OCI-LY7 (cell line): ENCODE data around the gene CMSS1.

Experiments used
- EZH2phosphoT487 ChIP-seq: fragments of 200-600 bp; sonication (generic); IDR thresholded peaks from 2 replicates; pipeline ENCODE4 v1.6.1; 2018; ENCODE audit warnings: low read depth, borderline replicate concordance, mild to moderate bottlenecking, mixed run types, antibody characterized with exemption, low read length, moderate library complexity, mixed read lengths
- TF ChIP-seq, protein P1 (sequence below): fragments of 200-600 bp; sonication (generic); conservative IDR thresholded peaks from 2 replicates; pipeline ENCODE4 v1.5.1; 2014; ENCODE audit warnings: mild to moderate bottlenecking, antibody characterized with exemption, low read length, moderate library complexity, mixed read lengths

DNA sequence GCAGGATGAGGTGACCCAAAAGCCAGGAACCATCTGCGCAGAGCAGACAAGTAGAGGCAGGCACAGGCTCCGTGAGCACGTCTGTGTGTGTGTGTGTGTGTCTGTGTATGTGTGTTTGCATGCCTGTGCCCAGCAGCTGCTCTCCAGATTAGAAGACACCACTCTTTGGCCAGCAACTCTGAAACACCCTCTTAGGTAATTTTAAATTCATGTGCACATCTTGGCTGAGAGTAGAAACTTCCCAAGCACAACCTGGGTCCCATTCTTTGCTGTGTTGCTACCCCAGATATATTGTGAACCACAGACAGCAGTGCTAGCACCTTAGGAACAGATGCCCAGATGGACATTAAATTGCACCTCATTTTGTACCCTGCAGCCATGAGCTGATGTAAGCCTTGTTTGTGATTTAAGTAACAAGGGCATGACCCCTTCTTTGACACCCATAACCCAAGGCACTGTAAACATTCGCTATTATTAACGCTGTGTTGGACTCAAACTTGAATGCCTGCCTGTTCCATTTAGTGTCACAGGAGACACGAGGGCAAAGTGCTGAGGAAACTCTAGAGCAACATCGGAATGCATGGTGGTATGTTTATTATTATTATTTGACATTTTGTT is 296.9 kb downstream of the CMSS1 start, which contains the start of gene FILIP1L:
- TF ChIP-seq, protein P1, sequence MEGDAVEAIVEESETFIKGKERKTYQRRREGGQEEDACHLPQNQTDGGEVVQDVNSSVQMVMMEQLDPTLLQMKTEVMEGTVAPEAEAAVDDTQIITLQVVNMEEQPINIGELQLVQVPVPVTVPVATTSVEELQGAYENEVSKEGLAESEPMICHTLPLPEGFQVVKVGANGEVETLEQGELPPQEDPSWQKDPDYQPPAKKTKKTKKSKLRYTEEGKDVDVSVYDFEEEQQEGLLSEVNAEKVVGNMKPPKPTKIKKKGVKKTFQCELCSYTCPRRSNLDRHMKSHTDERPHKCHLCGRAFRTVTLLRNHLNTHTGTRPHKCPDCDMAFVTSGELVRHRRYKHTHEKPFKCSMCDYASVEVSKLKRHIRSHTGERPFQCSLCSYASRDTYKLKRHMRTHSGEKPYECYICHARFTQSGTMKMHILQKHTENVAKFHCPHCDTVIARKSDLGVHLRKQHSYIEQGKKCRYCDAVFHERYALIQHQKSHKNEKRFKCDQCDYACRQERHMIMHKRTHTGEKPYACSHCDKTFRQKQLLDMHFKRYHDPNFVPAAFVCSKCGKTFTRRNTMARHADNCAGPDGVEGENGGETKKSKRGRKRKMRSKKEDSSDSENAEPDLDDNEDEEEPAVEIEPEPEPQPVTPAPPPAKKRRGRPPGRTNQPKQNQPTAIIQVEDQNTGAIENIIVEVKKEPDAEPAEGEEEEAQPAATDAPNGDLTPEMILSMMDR = no peak
- TF ChIP-seq EZH2phosphoT487 = no peak
